Articular chondrocyte of knee joint (primary cell): ENCODE measurements around the gene HSPBP1. TPM values are rescaled to one million over a fixed set of nuclear protein-coding genes. Genes with fewer than 3 reads are reported as not detected.
A peak's percentile ranks its signal among the peaks of the same experiment; 100 is the strongest.

Experiments used
- small RNA-seq: library from RNA; depleted of rRNA; stranded (forward); fragments of <200 nt; gene quantifications from one replicate; pipeline ENCODE3, GENCODE V24; 2012
- total RNA-seq: library from RNA; depleted of rRNA; stranded (reverse); fragments of >200 nt; gene quantifications from 2 replicates; pipeline ENCODE4 v1.2.3, GENCODE V29; 2012

The HSPBP1 gene
- 23.0 and 25.6 TPM in 2 replicates for total RNA-seq

GRCh38 chr19:55279770-55280643 is at the start of gene HSPBP1:
HSPBP1 (minus strand) TSS chr19:55280110; CDS start chr19:55279608, 502 bp downstream.

DNA sequence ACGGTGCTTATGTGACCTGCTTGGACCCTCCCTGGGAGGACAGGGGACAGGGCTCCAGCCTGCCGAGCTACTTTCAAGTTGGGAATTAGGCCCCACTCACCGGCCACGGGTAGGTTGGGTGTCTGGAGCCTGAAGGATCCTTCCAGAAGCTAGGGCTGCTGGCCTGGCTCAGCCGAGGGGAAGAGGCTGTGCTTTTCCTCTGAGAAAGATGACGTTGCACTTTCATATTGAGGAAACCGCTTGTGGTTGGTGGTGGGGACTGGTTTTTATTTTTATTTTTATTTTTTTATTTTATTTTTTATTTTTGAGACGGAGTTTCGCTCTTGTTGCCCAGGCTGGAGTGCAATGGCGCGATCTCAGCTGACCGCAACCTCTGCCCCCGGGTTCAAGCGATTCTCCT is 45.3 kb upstream of the HSPBP1 start, which contains the start of gene TMEM150B:
TMEM150B (minus strand) TSS at position 170 of the 400 bp plus-strand sequence. CDS start 4,305 bp downstream, outside the sequence.

GRCh38 chr19:55283548-55284377 is 3.9 kb upstream of the HSPBP1 start, which contains the start of gene BRSK1:
BRSK1 (plus strand) TSS chr19:55283997; CDS start chr19:55284443, 446 bp downstream.

GRCh38 chr19:55258828-55259539 is 20.9 kb downstream of the HSPBP1 start, which contains the start of gene PPP6R1:
PPP6R1 (minus strand) TSS chr19:55259017; CDS start chr19:55247103, 11,914 bp downstream.

DNA sequence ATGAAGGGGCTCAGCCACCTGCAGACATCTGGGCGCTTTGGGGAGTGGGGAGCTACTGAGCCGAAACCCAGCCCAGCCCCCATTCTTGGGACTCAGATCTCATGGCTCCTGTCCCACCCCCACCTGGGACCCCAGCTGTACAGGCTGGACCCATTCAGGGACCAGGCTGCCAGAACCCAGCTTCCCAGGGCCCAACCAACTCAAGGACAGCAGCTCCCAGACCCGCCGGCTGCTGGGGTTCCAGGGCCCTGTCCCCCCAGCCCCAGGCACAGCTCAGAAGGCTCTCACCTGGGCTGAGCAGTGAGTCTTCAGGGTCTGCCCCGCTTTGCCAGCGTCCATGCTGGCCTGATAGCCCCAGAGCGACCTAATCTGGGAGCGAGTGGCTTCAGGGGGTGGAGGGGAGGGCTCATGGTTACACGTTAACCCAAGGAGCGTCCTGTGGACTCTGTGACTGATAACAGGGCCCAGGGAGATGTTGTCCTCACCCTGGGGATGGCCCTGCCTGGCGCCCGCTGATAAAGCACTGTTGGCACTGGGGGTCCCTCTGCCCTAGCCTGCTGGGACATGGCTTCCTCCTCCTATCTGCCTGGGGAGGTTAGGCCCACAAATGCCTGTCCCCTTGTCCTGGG is 51.4 kb downstream of the HSPBP1 start, which contains the start of gene TMEM86B:
TMEM86B (minus strand) TSS at position 361 of the 629 bp plus-strand sequence; CDS start at position 339, 22 bp downstream.

Small RNAs within 50 kb of the gene (small RNA-seq; reads per million reads assigned to genes)
- gene MIR6802 (0.61 reads per million, percentile 20 among the genes with 10 or more reads in this experiment), gene MIR6803 (not detected), gene MIR6804 (not detected)

Other genes starting within 250 kb of the HSPBP1 start
- gene GP6, start 241.8 kb downstream of the HSPBP1 start, total RNA-seq = not detected in 2 replicates
- gene RDH13, start 217.0 kb downstream of the HSPBP1 start, total RNA-seq = 8.6 and 9.1 TPM in 2 replicates
- gene EPS8L1, start 204.2 kb downstream of the HSPBP1 start, total RNA-seq = 0.26 TPM in 1 of 2 replicates, not detected in the other
- 30.4 and 32.4 TPM in 2 replicates for gene PPP1R12C, start 162.5 kb downstream of the HSPBP1 start, total RNA-seq
- gene TNNT1, start 130.9 kb downstream of the HSPBP1 start, total RNA-seq = 1.9 and 7.8 TPM in 2 replicates
- not detected in 2 replicates for gene TNNI3, start 122.4 kb downstream of the HSPBP1 start, total RNA-seq
- 0.43 and 0.91 TPM in 2 replicates for gene DNAAF3, start 113.5 kb downstream of the HSPBP1 start, total RNA-seq
- not detected in 2 replicates for gene SYT5, start 99.8 kb downstream of the HSPBP1 start, total RNA-seq
- 5.1 and 7.1 TPM in 2 replicates for gene PTPRH, start 70.6 kb downstream of the HSPBP1 start, total RNA-seq
- 0.76 and 1.7 TPM in 2 replicates for gene TMEM86B, start 51.3 kb downstream of the HSPBP1 start, total RNA-seq
- gene PPP6R1, start 21.1 kb downstream of the HSPBP1 start, total RNA-seq = 26.1 and 27.7 TPM in 2 replicates
- 0.65 TPM in 2 replicates for gene BRSK1, start 3.9 kb upstream of the HSPBP1 start, total RNA-seq
- not detected in 2 replicates for gene TMEM150B, start 45.2 kb upstream of the HSPBP1 start, total RNA-seq
- gene KMT5C, start 59.8 kb upstream of the HSPBP1 start, total RNA-seq = 5.0 and 5.6 TPM in 2 replicates
- gene COX6B2, start 74.6 kb upstream of the HSPBP1 start, total RNA-seq = not detected in 2 replicates
- gene GARIN5B, start 83.2 kb upstream of the HSPBP1 start, total RNA-seq = not detected in 2 replicates
- gene IL11, start 90.4 kb upstream of the HSPBP1 start, total RNA-seq = 1.2 and 1.4 TPM in 2 replicates
- gene TMEM190, start 96.7 kb upstream of the HSPBP1 start, total RNA-seq = not detected in 2 replicates
- gene TMEM238, start 104.2 kb upstream of the HSPBP1 start, total RNA-seq = not detected in 2 replicates
- gene RPL28, start 105.8 kb upstream of the HSPBP1 start, total RNA-seq = 441 and 509 TPM in 2 replicates
- 32.4 and 36.3 TPM in 2 replicates for gene UBE2S, start 127.7 kb upstream of the HSPBP1 start, total RNA-seq
- gene SHISA7, start 163.2 kb upstream of the HSPBP1 start, total RNA-seq = not detected in 2 replicates
- gene ISOC2, start 181.5 kb upstream of the HSPBP1 start, total RNA-seq = 48.6 and 53.3 TPM in 2 replicates
- gene C19orf85, start 184.6 kb upstream of the HSPBP1 start, total RNA-seq = not detected in 2 replicates
- gene ZNF628, start 196.5 kb upstream of the HSPBP1 start, total RNA-seq = 2.1 and 2.7 TPM in 2 replicates
- gene NAT14, start 205.1 kb upstream of the HSPBP1 start, total RNA-seq = 3.8 and 5.6 TPM in 2 replicates
- 23.4 and 33.8 TPM in 2 replicates for gene SSC5D, start 208.3 kb upstream of the HSPBP1 start, total RNA-seq